Measurements from ENCODE around the gene ARHGEF38.
"Not testable (repeated sequence)": the region's sequence is repeated elsewhere in the genome, so short reads cannot be mapped to it uniquely, and the experiment has no call there.

ARHGEF38 gene

DNA sequence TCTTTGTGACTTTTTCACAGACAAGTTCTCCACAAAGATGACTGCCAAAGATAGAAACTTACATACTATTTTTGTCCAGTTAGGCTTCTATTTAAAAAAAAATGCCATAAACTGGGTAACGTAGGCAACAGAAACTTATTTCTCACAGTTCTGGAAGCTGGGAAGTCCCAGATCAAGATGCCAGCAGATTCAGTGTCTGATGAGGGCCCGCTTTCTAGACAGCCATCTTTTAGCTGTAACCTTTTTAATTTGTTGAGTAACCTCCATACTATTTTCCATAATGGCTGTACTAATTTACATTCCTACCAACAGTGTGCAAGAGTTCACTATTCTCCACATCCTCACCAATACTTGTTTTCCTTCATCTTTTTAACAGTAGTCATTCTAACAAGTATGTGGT is 55.5 kb downstream of the ARHGEF38 start:
- no peak for DNase-seq (ENCODE audit: low spot score)

DNA sequence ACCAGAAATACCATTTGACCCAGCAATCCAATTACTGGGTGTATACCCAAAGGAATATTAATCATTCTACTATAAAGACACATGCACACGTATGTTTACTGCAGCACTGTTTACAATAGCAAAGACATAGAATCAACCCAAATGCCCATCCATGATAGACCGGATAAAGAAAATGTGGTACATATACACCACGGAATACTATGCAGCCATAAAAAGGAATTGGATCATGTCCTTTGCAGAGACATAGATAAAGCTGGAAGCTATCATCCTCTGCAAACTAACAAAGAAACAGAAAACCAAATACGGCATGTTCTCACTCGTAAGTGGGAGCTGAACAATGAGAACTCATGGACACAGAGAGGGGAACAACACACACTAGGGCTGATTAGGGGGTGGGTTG is 57.4 kb downstream of the ARHGEF38 start:
- DNase-seq (ENCODE audit: low spot score), result not testable (repeated sequence)

GRCh38 chr4:105613306-105613705 is 60.9 kb downstream of the ARHGEF38 start:
- no peak for DNase-seq (ENCODE audit: low spot score)

DNA sequence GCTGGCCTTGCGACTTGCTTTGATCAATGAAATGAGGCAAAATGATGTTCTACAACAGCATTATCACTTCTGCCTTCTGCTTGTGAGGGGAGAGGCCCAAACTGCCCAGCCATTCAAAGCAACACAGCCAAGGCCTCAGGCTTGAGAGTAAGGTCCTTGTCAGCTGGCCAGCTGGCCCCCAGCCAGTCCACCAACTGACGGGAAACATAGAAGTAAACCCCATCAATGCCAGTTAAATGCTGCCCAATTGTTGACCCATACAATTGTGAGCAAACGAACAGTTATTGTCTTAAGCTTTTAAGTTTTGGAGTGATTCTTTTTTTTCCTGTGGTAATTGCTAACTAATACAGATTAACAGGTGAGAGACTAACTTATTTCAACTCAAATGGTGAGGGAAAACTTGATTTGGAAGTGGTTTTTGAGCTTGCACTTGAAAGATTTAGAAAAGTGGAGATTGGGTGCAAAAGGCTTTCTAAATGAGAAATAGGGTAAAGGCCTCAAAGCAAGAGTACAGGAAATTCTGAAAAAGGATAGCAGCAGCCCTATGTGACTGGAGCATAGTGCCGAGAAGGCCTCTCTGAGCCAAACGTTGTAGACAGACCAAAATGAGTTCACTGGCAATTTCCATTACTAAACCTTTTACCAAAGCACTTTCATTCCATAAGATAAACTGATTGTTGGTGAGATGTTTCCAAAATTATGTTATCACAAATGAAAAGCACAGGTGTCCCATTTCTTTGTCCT is 66.9 kb downstream of the ARHGEF38 start:
- DNase-seq (ENCODE audit: low spot score), result no peak

DNA sequence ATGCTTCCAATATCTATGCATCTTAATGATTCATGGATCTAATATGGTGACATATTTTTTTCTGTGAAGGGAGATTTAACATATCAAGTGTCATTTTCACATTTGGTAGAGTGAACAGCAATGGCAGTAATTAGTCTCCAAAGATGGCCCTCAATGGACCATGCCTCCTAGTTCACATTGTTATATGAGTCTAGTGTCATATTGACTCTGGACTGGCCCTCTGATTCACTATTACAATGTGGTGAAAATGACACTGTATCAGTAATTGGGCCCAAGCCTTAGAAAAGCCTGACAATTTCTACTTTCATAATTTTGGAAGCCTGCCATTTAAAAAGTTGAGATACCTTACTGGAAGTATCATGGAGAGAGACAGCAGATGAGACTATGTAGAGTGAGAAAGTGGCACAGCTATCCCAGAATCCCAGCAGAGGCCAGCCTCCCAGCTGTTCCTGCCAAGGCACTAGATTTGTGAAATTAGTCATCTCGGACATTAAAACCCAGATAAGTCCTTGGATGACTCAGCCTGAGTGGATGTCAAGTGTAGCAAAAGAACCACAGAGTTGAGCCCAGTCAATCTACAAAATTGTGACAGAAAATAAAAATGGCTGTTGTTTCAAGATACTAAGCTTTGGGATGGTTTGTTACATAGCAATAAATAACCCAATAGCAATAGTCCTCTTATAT is 68.4 kb downstream of the ARHGEF38 start:
- DNase-seq (ENCODE audit: low spot score), result no peak

GRCh38 chr4:105622269-105622668 is 69.8 kb downstream of the ARHGEF38 start:
- DNase-seq (ENCODE audit: low spot score), result no peak

GRCh38 chr4:105623099-105623498 is 70.7 kb downstream of the ARHGEF38 start:
- DNase-seq (ENCODE audit: low spot score), result no peak

DNA sequence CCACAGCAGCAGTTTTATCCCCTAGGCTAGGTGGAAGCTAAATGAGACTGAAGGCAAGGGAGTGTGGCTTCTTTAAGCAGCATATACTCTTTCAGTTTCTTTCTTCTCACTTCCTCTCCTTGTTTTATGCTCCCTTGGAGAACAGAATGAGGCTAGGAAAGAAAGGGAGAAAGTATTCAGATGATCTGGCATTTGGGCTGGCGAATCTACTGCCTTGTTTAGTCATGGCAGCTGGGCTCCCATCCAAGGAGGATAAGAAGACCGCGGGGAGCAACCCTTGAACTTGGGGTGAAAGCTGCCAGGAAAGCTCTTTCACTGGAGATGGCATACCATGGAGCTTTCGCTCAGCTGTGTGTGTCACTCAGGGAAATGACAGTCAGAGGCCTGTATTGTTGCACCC is 72.1 kb downstream of the ARHGEF38 start:
- no peak for DNase-seq (ENCODE audit: low spot score)

DNA sequence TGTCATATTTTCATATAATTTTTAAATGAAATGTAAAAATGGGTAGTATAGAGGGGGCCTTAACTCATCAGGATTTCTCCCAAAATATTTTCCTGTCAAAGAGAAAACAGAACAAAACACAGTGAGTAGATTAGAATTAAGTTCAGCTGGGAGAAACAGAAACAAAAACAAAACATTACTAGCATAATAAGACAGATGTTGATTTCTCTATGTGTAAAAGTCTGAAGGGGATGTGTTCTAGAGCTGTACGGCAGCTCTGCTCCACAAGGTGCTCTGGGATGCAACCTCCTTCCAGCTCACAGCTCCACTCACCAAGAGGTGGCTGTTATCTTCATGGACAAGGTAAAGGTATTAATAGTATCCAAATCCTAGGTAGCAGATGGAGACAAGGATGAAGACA is 72.8 kb downstream of the ARHGEF38 start:
- no peak for DNase-seq (ENCODE audit: low spot score)

DNA sequence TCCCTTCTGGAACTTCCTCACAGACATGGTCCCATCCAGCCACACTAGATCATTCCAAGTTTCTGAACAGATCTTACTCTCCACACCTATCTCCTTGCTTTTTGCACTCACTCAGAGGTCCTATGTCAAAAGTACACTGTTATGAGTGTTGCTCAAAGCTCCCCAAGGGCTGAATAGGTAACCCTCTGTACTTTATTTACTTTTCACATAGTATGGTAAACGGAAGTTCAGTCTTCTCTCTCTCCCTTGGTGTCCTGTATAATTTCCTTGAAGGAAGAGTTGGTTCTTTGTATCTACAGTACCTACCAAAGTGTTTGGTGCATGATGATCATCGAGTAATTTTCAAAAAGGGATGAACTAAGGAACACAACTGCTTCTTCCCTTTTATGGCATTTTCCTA is 74.4 kb downstream of the ARHGEF38 start:
- DNase-seq (ENCODE audit: low spot score), result no peak

GRCh38 chr4:105627620-105628019 is 75.2 kb downstream of the ARHGEF38 start:
- DNase-seq (ENCODE audit: low spot score), result no peak

DNA sequence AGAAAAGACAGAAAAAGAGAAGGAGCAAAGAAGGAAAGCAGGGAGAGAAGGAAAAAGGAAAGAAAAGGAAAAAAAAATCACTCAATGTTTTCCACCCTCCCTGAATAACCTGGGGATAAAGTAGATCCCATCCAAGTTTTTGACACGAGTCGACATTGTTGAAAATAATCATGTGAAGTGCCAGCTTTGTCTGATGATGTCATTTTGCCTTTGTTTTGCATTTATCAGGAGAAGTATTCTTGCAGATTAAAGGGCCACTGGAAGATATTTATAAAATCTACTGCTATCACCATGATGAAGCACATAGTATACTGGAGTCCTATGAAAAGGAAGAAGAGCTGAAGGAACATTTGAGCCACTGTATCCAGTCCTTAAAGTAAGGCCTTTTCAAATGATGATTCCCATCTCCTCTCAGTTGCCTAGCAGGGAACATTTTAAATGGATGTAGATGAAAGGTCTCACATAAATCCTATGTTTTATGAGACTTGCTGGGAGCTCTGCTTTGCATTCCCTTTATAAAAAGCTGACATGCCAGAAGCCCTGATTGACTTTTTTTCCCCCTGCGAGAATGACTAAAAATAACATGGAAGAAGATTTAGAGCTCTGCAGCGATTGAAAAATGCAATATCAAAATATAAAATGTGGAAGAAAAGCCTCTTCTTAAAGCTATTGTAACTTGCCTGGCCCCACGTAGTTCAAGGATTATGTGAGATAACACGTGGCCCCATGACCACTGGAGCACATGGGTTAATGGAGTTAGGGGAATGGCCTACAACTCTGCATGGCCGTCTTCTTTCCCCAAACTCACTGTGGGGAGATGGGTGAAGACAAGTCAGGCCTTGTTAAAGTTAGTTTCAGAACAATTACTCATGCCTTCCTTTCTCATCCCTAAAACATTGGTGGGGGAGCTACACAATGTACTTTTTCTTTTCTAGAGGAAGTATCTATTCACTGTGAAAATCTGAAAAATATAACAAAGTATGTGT is 78.5 kb downstream of the ARHGEF38 start:
- no peak for DNase-seq (ENCODE audit: low spot score)

GRCh38 chr4:105631818-105632400 is 79.5 kb downstream of the ARHGEF38 start:
- DNase-seq (ENCODE audit: low spot score), result no peak

- no peak for DNase-seq (ENCODE audit: low spot score)
Observed at GRCh38 chr4:105632599-105632998, 80.2 kb downstream of the ARHGEF38 start.

GRCh38 chr4:105633241-105633640 is 80.8 kb downstream of the ARHGEF38 start:
- no peak for DNase-seq (ENCODE audit: low spot score)

DNA sequence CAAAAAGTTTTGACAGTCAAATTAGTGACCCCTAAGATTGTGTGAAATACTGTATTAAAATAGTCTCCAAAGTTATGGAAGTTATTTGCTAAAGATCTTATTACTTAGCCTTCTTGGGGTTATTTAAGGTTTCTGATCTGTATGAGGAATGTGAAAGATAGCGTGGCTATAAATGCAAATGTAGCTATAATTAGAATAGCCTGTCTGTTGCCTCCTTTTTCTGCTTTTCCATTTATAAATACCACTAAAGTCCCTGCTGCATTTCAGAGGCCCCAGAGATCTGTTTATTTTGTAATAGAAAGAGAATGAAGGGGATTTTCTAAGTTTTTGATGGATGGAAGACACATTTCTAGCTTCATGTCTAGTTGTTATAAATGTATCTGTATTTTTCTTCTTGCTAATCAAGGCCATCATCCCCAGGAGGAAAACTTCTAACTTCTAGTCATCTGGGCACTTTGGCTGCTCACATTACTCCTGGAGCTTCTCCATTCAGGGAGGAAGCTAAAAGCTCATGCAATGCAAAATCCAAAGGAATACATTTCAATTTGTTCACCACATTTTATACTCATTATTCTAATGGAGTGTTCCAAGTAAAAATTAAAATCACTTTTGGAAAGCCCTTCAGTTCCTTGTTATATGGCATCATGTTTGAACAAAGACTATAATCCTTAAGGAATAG is 82.1 kb downstream of the ARHGEF38 start:
- DNase-seq (ENCODE audit: low spot score), result no peak

DNA sequence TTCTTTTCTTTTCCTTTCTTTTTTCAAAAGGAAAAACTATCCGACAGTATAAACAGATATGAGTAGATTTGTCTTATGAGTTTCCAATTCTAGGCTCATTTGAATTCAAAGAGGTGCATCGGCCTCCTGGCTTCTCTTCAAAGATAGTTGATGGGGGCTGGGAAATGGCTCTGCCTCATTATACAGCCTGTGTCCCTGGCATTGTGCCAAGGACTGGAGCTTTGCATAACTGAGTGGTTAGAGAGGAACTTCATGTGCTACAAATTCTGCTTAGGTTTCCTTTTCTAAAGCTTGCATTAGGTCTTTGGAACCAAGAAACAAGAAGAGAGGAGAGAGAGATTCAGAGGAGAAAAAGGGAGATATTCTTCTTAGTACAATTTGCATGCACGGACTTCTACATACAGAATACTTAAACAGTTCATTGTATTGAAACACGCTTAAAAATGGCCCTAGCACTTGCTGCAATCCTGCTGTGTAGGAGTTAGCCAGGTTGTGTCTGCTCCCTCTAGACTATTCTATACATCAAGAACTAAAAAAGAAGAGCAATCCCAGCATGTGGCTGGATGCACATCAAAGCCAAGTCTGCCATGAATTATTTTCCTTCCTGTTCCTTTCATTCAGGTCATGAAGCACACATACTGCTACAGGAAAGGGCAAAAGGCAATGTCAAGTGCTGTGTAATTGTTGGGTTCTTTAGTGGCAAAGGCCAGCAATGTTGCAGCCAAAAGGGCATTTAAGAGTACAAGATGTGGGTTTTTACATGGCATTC is 85.2 kb downstream of the ARHGEF38 start:
- peak; percentile 7 for DNase-seq (ENCODE audit: low spot score)

DNA sequence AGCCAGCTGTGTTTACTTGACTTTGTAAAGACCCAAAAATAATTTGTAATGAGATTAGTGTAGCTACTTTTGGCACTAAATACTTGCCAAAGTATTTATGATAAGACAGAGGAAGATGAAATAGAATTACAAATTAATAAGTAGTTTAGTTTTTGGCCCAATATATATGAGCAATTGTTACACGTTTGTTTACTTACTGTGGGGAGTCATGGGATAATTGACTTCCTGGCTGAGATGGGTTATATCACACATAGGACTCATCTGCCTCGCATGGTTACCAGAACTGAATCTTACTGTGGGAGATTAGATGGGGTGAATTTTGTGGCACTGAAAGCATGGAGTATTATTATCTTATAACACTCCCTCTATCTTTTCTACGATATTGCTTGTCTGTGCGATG is 89.4 kb downstream of the ARHGEF38 start:
- DNase-seq (ENCODE audit: low spot score), result no peak

DNA sequence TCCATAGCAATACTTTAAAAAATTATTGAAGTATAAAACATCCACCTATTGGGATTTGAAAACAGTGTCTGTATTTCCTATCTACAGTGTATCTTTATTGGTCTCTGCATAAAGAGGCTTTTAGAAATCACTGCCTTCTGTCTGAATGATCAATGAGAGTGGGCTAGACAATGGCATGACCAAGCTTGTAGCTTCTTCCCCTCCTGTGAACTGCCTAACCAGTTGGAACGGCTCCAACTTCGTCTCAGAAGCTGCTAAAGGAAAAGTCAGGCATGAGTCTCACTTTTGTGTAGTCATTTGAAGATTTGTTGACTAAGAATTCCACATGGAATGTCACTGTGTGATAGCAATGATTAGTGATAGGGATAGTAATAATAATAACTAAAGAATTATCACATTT is 91.8 kb downstream of the ARHGEF38 start:
- DNase-seq (ENCODE audit: low spot score), result no peak

GRCh38 chr4:105645440-105645839 is 93.0 kb downstream of the ARHGEF38 start:
- DNase-seq (ENCODE audit: low spot score), result no peak

Data from SK-N-DZ (cell line).